PC-3 (cell line): ENCODE results near the gene BCAS1.

Source experiments
- EZH2 ChIP-seq: fragments of 300-600 bp; sonication (generic); IDR thresholded peaks from one replicate; pipeline ENCODE4 v1.6.1; 2017; ENCODE audit warnings: antibody characterized with exemption, mild to moderate bottlenecking, low read length; ENCODE audit not compliant: unreplicated experiment
- EZH2phosphoT487 ChIP-seq: fragments of 300-600 bp; sonication (generic); IDR thresholded peaks from 2 replicates; pipeline ENCODE4 v1.6.1; 2018; ENCODE audit warnings: mild to moderate bottlenecking, antibody characterized with exemption, low read length, borderline replicate concordance
- TF ChIP-seq, protein P1 (sequence below): fragments of 300-600 bp; sonication (generic); conservative IDR thresholded peaks from 2 replicates; pipeline ENCODE4 v1.5.1; 2017; ENCODE audit warnings: antibody characterized with exemption, low read depth, mild to moderate bottlenecking, low read length

DNA sequence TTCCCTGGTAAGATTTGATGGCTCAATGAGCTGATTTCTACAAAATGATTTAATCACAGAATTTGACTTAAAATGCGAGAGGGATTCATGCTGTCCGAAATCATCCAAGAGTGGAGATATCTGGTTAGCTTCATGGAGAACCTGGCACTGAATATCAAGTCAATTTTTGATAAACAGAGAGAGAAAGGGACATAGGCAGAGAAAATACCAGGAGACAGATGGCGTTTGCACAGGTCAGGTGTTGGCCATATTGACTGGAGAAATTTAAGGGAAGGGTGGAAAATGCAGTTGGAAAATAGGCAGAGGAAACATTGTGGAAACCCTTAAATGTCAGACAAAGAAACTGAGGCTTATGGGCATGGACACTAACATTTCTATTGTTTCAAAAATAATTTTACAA lies 47.0 kb downstream of the BCAS1 start:
- TF ChIP-seq EZH2 (no peak), EZH2phosphoT487 (no peak)
- TF ChIP-seq, protein P1, sequence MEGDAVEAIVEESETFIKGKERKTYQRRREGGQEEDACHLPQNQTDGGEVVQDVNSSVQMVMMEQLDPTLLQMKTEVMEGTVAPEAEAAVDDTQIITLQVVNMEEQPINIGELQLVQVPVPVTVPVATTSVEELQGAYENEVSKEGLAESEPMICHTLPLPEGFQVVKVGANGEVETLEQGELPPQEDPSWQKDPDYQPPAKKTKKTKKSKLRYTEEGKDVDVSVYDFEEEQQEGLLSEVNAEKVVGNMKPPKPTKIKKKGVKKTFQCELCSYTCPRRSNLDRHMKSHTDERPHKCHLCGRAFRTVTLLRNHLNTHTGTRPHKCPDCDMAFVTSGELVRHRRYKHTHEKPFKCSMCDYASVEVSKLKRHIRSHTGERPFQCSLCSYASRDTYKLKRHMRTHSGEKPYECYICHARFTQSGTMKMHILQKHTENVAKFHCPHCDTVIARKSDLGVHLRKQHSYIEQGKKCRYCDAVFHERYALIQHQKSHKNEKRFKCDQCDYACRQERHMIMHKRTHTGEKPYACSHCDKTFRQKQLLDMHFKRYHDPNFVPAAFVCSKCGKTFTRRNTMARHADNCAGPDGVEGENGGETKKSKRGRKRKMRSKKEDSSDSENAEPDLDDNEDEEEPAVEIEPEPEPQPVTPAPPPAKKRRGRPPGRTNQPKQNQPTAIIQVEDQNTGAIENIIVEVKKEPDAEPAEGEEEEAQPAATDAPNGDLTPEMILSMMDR, result no peak
